Measurements from ENCODE around the gene SLC5A5.

Gene SLC5A5

GRCh38 chr19:17847538-17848366, 24.0 kb upstream of the SLC5A5 start, which contains the start of gene JAK3:
JAK3 (minus strand) TSS chr19:17847982; CDS start chr19:17844417, 3,565 bp downstream.
- no peak for DNase-seq

GRCh38 chr19:17848595-17849292, 23.0 kb upstream of the SLC5A5 start:
- DNase-seq: no peak

GRCh38 chr19:17854061-17854460, 17.7 kb upstream of the SLC5A5 start:
- DNase-seq: no peak

GRCh38 chr19:17855280-17856152, 16.2 kb upstream of the SLC5A5 start:
- peak; percentile 44 to 90 for DNase-seq

- DNase-seq: peak; percentile 99 to 100
Measured at GRCh38 chr19:17859533-17860330, 12.0 kb upstream of the SLC5A5 start, which contains the start of gene RPL18A. RPL18A (plus strand) TSS chr19:17859910; CDS start chr19:17859957, 47 bp downstream.

GRCh38 chr19:17860331-17860992, 11.3 kb upstream of the SLC5A5 start:
- DNase-seq: no peak

- DNase-seq: no peak
Measured at GRCh38 chr19:17860993-17861360, 10.8 kb upstream of the SLC5A5 start.

- no peak for DNase-seq
Measured at GRCh38 chr19:17861542-17862402, 10.0 kb upstream of the SLC5A5 start.

GRCh38 chr19:17862711-17863519, 8.8 kb upstream of the SLC5A5 start:
- DNase-seq: no peak

GRCh38 chr19:17863520-17864182, 8.1 kb upstream of the SLC5A5 start:
- no peak for DNase-seq

GRCh38 chr19:17865364-17866311, 6.1 kb upstream of the SLC5A5 start:
- no peak for DNase-seq

- DNase-seq: no peak
Measured at GRCh38 chr19:17866312-17866963, 5.3 kb upstream of the SLC5A5 start.

- DNase-seq: peak in 1 of 2 experiments; percentile 28
Measured at GRCh38 chr19:17866964-17867486, 4.7 kb upstream of the SLC5A5 start.

- DNase-seq: no peak
Measured at GRCh38 chr19:17868669-17869068, 3.1 kb upstream of the SLC5A5 start.

- no peak for DNase-seq
Measured at GRCh38 chr19:17869114-17869608, 2.6 kb upstream of the SLC5A5 start.

GRCh38 chr19:17871032-17871877, 490 bp upstream of the SLC5A5 start:
- no peak for DNase-seq
